ENCODE results near the gene PHF21A.

Gene PHF21A

GRCh38 chr11:45924036-45924915, 197.0 kb downstream of the PHF21A start:
- H3K36me3 ChIP-seq (ENCODE audit: control insufficient read depth, insufficient read depth, low read length) = peaks cover 27% of the 10 kb centered on the region
- no peak overlapping the region for H3K4me3 ChIP-seq (ENCODE audit: low read length)
- no peak overlapping the region for H3K27ac ChIP-seq (ENCODE audit: low read length)
- no peaks in the 10 kb centered on the region for H3K9me3 ChIP-seq (ENCODE audit: control insufficient read depth, insufficient read depth, low read length)
- no peaks in the 10 kb centered on the region for H3K27me3 ChIP-seq (ENCODE audit: control insufficient read depth, insufficient read depth, low read length)
- DNase-seq (ENCODE audit: low read depth, low spot score) = no peak
- H3K4me1 ChIP-seq (ENCODE audit: control insufficient read depth, insufficient read depth, low read length) = peaks cover 12% of the 10 kb centered on the region
- WGBS (ENCODE audit: insufficient coverage, insufficient read length) = no CpG with 5 or more reads among the region's 22 CpGs

GRCh38 chr11:45922425-45923082, 198.7 kb downstream of the PHF21A start, which contains the start of gene LARGE2:
Gene LARGE2, plus strand, starts transcription at chr11:45922656. Its CDS starts 227 bp downstream, at chr11:45922883.
- Histone ChIP-seq H3K27ac (ENCODE audit: low read length) (no peak within 1 kb of the TSS), H3K4me1 (ENCODE audit: control insufficient read depth, insufficient read depth, low read length) (peaks cover 12% of the 10 kb centered on the region), H3K4me3 (ENCODE audit: low read length) (peak within 1 kb of the TSS; percentile 74), H3K36me3 (ENCODE audit: control insufficient read depth, insufficient read depth, low read length) (peaks cover 16% of the 10 kb centered on the region), H3K27me3 (ENCODE audit: control insufficient read depth, insufficient read depth, low read length) (no peaks in the 10 kb centered on the region), H3K9me3 (ENCODE audit: control insufficient read depth, insufficient read depth, low read length) (no peaks in the 10 kb centered on the region)
- DNase-seq (ENCODE audit: low read depth, low spot score) = peak; percentile 60
- WGBS (ENCODE audit: insufficient coverage, insufficient read length) = no CpG with 5 or more reads among the region's 73 CpGs

GRCh38 chr11:45921561-45922424, 199.5 kb downstream of the PHF21A start:
- H3K27ac ChIP-seq (ENCODE audit: low read length) = no peak overlapping the region
- H3K4me3 ChIP-seq (ENCODE audit: low read length) = peak overlapping the region; percentile 74; the same call in 1 of the 2 replicates

GRCh38 chr11:45920531-45921477, 200.4 kb downstream of the PHF21A start:
- H3K4me1 ChIP-seq (ENCODE audit: control insufficient read depth, insufficient read depth, low read length) = peaks cover 13% of the 10 kb centered on the region
- no peaks in the 10 kb centered on the region for H3K9me3 ChIP-seq (ENCODE audit: control insufficient read depth, insufficient read depth, low read length)
- H3K27me3 ChIP-seq (ENCODE audit: control insufficient read depth, insufficient read depth, low read length) = no peaks in the 10 kb centered on the region
- no CpG with 5 or more reads among the region's 6 CpGs for WGBS (ENCODE audit: insufficient coverage, insufficient read length)
- no peak for DNase-seq (ENCODE audit: low read depth, low spot score)
- H3K36me3 ChIP-seq (ENCODE audit: control insufficient read depth, insufficient read depth, low read length) = peaks cover under 1% of the 10 kb centered on the region; the same call in 1 of the 2 replicates
- no peak overlapping the region for H3K27ac ChIP-seq (ENCODE audit: low read length)
- no peak overlapping the region for H3K4me3 ChIP-seq (ENCODE audit: low read length)

More at GRCh38 chr11:45921561-45922424, 199.5 kb downstream of the PHF21A start:
- H3K9me3 ChIP-seq (ENCODE audit: control insufficient read depth, insufficient read depth, low read length) = no peaks in the 10 kb centered on the region
- no CpG with 5 or more reads among the region's 54 CpGs for WGBS (ENCODE audit: insufficient coverage, insufficient read length)
- peaks cover 13% of the 10 kb centered on the region for H3K4me1 ChIP-seq (ENCODE audit: control insufficient read depth, insufficient read depth, low read length)
- H3K27me3 ChIP-seq (ENCODE audit: control insufficient read depth, insufficient read depth, low read length) = no peaks in the 10 kb centered on the region
- peaks cover 11% of the 10 kb centered on the region for H3K36me3 ChIP-seq (ENCODE audit: control insufficient read depth, insufficient read depth, low read length)
- DNase-seq (ENCODE audit: low read depth, low spot score) = peak; percentile 76

GRCh38 chr11:45919806-45920530, 201.3 kb downstream of the PHF21A start:
- no peaks in the 10 kb centered on the region for H3K27me3 ChIP-seq (ENCODE audit: control insufficient read depth, insufficient read depth, low read length)
- H3K36me3 ChIP-seq (ENCODE audit: control insufficient read depth, insufficient read depth, low read length) = no peaks in the 10 kb centered on the region
- no peaks in the 10 kb centered on the region for H3K9me3 ChIP-seq (ENCODE audit: control insufficient read depth, insufficient read depth, low read length)
- no peak for DNase-seq (ENCODE audit: low read depth, low spot score)
- WGBS (ENCODE audit: insufficient coverage, insufficient read length) = no CpG with 5 or more reads among the region's 13 CpGs
- no peak overlapping the region for H3K4me3 ChIP-seq (ENCODE audit: low read length)
- no peak overlapping the region for H3K27ac ChIP-seq (ENCODE audit: low read length)
- H3K4me1 ChIP-seq (ENCODE audit: control insufficient read depth, insufficient read depth, low read length) = peaks cover 13% of the 10 kb centered on the region

GRCh38 chr11:45918962-45919675, 202.1 kb downstream of the PHF21A start:
- Histone ChIP-seq H3K36me3 (ENCODE audit: control insufficient read depth, insufficient read depth, low read length) (peaks cover 7% of the 10 kb centered on the region), H3K27ac (ENCODE audit: low read length) (no peak overlapping the region), H3K9me3 (ENCODE audit: control insufficient read depth, insufficient read depth, low read length) (no peaks in the 10 kb centered on the region), H3K4me3 (ENCODE audit: low read length) (no peak overlapping the region), H3K4me1 (ENCODE audit: control insufficient read depth, insufficient read depth, low read length) (peaks cover 13% of the 10 kb centered on the region), H3K27me3 (ENCODE audit: control insufficient read depth, insufficient read depth, low read length) (no peaks in the 10 kb centered on the region)
- no peak for DNase-seq (ENCODE audit: low read depth, low spot score)
- WGBS (ENCODE audit: insufficient coverage, insufficient read length) = no CpG with 5 or more reads among the region's 7 CpGs

- Histone ChIP-seq H3K27ac (ENCODE audit: low read length) (no peak overlapping the region), H3K36me3 (ENCODE audit: control insufficient read depth, insufficient read depth, low read length) (peaks cover 12% of the 10 kb centered on the region), H3K4me3 (ENCODE audit: low read length) (peak overlapping the region; percentile 80; the same call in 1 of the 2 replicates), H3K4me1 (ENCODE audit: control insufficient read depth, insufficient read depth, low read length) (peaks cover 13% of the 10 kb centered on the region), H3K9me3 (ENCODE audit: control insufficient read depth, insufficient read depth, low read length) (no peaks in the 10 kb centered on the region), H3K27me3 (ENCODE audit: control insufficient read depth, insufficient read depth, low read length) (no peaks in the 10 kb centered on the region)
- DNase-seq (ENCODE audit: low read depth, low spot score) = no peak
- no CpG with 5 or more reads among the region's 38 CpGs for WGBS (ENCODE audit: insufficient coverage, insufficient read length)
Measured at GRCh38 chr11:45918331-45918941, 202.8 kb downstream of the PHF21A start.

GRCh38 chr11:45917623-45918330, 203.5 kb downstream of the PHF21A start, which contains the start of gene PEX16:
Gene PEX16, minus strand, starts transcription at chr11:45917877. Its CDS starts 66 bp downstream, at chr11:45917811.
- WGBS (ENCODE audit: insufficient coverage, insufficient read length) = no CpG with 5 or more reads among the region's 45 CpGs
- Histone ChIP-seq H3K27me3 (ENCODE audit: control insufficient read depth, insufficient read depth, low read length) (no peaks in the 10 kb centered on the region), H3K36me3 (ENCODE audit: control insufficient read depth, insufficient read depth, low read length) (peaks cover 13% of the 10 kb centered on the region), H3K27ac (ENCODE audit: low read length) (no peak within 1 kb of the TSS), H3K9me3 (ENCODE audit: control insufficient read depth, insufficient read depth, low read length) (no peaks in the 10 kb centered on the region), H3K4me1 (ENCODE audit: control insufficient read depth, insufficient read depth, low read length) (peaks cover 11% of the 10 kb centered on the region), H3K4me3 (ENCODE audit: low read length) (peak within 1 kb of the TSS; percentile 80)
- peak; percentile 80 for DNase-seq (ENCODE audit: low read depth, low spot score)
